Measurements from ENCODE around the gene SEPTIN5. TPM values are rescaled to one million over a fixed set of nuclear protein-coding genes. Genes with fewer than 3 reads are reported as not detected.

Gene SEPTIN5
- total and polyA plus RNA-seq, 9 of the 15 experiments (the other 6 are each of a cell fraction or from before 2014, with no cell fraction given), result 0.03 to 195 (median 119) TPM

DNA sequence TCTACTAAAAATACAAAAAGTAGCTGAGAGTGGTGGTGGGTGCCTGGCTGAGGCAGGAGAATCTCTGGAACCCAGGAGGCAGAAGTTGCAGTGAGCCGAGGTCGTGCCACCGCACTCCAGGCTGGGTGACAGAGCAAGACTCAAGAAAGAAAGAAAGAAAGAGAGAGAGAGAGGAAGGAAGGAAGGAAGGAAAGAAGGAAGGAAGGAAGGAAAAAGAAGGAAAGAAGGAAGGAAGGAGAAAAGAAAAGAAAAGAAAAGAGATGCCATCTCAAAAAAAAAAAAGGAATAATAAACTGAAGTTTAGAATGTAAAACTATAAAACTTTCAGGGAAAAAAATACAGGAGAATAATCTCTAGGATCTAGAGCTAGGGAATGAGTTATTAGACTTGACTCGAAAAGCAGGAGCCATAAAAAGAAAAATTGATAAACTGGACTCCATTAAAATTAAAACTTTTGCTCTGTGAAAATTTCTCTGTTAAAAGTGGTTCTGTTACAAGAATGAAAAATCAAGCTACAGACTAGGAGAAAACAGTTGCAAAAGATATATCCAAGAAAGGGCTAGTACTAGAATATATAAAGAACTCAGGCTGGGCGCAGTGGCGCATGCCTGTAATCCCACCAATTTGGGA is 13.4 kb upstream of the SEPTIN5 start (continued):
- TF ChIP-seq, protein P1, sequence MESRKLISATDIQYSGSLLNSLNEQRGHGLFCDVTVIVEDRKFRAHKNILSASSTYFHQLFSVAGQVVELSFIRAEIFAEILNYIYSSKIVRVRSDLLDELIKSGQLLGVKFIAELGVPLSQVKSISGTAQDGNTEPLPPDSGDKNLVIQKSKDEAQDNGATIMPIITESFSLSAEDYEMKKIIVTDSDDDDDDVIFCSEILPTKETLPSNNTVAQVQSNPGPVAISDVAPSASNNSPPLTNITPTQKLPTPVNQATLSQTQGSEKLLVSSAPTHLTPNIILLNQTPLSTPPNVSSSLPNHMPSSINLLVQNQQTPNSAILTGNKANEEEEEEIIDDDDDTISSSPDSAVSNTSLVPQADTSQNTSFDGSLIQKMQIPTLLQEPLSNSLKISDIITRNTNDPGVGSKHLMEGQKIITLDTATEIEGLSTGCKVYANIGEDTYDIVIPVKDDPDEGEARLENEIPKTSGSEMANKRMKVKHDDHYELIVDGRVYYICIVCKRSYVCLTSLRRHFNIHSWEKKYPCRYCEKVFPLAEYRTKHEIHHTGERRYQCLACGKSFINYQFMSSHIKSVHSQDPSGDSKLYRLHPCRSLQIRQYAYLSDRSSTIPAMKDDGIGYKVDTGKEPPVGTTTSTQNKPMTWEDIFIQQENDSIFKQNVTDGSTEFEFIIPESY (CRISPR knock-in tag; IDR thresholded peaks at IDR 0.05), result no peak
- TF ChIP-seq, protein P2, sequence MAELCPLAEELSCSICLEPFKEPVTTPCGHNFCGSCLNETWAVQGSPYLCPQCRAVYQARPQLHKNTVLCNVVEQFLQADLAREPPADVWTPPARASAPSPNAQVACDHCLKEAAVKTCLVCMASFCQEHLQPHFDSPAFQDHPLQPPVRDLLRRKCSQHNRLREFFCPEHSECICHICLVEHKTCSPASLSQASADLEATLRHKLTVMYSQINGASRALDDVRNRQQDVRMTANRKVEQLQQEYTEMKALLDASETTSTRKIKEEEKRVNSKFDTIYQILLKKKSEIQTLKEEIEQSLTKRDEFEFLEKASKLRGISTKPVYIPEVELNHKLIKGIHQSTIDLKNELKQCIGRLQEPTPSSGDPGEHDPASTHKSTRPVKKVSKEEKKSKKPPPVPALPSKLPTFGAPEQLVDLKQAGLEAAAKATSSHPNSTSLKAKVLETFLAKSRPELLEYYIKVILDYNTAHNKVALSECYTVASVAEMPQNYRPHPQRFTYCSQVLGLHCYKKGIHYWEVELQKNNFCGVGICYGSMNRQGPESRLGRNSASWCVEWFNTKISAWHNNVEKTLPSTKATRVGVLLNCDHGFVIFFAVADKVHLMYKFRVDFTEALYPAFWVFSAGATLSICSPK (IDR thresholded peaks at IDR 0.05; ENCODE audit: borderline replicate concordance), result 0 out of 2 replicates have a peak, but pooled peaks have one; percentile 63
- TF ChIP-seq SETDB1 (IDR thresholded peaks at IDR 0.05; ENCODE audit: low read length), result no peak
- no peak for TF ChIP-seq CHD2 (IDR thresholded peaks at IDR 0.05; ENCODE audit: low read depth, low read length)
- TF ChIP-seq, protein P3, sequence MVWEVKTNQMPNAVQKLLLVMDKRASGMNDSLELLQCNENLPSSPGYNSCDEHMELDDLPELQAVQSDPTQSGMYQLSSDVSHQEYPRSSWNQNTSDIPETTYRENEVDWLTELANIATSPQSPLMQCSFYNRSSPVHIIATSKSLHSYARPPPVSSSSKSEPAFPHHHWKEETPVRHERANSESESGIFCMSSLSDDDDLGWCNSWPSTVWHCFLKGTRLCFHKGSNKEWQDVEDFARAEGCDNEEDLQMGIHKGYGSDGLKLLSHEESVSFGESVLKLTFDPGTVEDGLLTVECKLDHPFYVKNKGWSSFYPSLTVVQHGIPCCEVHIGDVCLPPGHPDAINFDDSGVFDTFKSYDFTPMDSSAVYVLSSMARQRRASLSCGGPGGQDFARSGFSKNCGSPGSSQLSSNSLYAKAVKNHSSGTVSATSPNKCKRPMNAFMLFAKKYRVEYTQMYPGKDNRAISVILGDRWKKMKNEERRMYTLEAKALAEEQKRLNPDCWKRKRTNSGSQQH (CRISPR knock-in tag; IDR thresholded peaks at IDR 0.05), result no peak
- TF ChIP-seq TEAD2 (tag; IDR thresholded peaks at IDR 0.05), result no peak
- TF ChIP-seq NELFE (IDR thresholded peaks at IDR 0.05; ENCODE audit: insufficient read depth, insufficient read length), result no peak
- TF ChIP-seq RNF2 (IDR thresholded peaks at IDR 0.05), result no peak
- TF ChIP-seq ARNT (IDR thresholded peaks at IDR 0.05), result 0 out of 4 replicates have a peak, but pooled peaks of 1 of the 2 experiments have one; percentile 31
- TF ChIP-seq SNIP1 (IDR thresholded peaks at IDR 0.05; ENCODE audit: low read depth), result no peak
- no peak for TF ChIP-seq PHTF2 (CRISPR knock-in tag; IDR thresholded peaks at IDR 0.05)
- TF ChIP-seq ERF (CRISPR knock-in tag; IDR thresholded peaks at IDR 0.05), result no peak
- no peak for TF ChIP-seq ZSCAN32 (CRISPR knock-in tag; IDR thresholded peaks at IDR 0.05)
- no peak for TF ChIP-seq CXXC5 (CRISPR knock-in tag; IDR thresholded peaks at IDR 0.05)
- TF ChIP-seq KLF13 (tag; IDR thresholded peaks at IDR 0.05; ENCODE audit: borderline replicate concordance, low read depth), result no peak
- TF ChIP-seq RBM34 (IDR thresholded peaks at IDR 0.05; ENCODE audit: borderline replicate concordance, insufficient read depth, low read length), result no peak
- peak in 1 of 2 experiments; percentile 42; a peak in 1 of 4 replicates for TF ChIP-seq HDAC1 (IDR thresholded peaks at IDR 0.05)
- TF ChIP-seq, protein P4, sequence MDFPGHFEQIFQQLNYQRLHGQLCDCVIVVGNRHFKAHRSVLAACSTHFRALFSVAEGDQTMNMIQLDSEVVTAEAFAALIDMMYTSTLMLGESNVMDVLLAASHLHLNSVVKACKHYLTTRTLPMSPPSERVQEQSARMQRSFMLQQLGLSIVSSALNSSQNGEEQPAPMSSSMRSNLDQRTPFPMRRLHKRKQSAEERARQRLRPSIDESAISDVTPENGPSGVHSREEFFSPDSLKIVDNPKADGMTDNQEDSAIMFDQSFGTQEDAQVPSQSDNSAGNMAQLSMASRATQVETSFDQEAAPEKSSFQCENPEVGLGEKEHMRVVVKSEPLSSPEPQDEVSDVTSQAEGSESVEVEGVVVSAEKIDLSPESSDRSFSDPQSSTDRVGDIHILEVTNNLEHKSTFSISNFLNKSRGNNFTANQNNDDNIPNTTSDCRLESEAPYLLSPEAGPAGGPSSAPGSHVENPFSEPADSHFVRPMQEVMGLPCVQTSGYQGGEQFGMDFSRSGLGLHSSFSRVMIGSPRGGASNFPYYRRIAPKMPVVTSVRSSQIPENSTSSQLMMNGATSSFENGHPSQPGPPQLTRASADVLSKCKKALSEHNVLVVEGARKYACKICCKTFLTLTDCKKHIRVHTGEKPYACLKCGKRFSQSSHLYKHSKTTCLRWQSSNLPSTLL (IDR thresholded peaks at IDR 0.05), result 0 out of 2 replicates have a peak, but pooled peaks have one; percentile 48
- no peak for TF ChIP-seq ZNF24 (IDR thresholded peaks at IDR 0.05)
- TF ChIP-seq, protein P5, sequence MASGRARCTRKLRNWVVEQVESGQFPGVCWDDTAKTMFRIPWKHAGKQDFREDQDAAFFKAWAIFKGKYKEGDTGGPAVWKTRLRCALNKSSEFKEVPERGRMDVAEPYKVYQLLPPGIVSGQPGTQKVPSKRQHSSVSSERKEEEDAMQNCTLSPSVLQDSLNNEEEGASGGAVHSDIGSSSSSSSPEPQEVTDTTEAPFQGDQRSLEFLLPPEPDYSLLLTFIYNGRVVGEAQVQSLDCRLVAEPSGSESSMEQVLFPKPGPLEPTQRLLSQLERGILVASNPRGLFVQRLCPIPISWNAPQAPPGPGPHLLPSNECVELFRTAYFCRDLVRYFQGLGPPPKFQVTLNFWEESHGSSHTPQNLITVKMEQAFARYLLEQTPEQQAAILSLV (tag; IDR thresholded peaks at IDR 0.05), result no peak
- no peak for TF ChIP-seq HMG20A (CRISPR knock-in tag; conservative IDR thresholded peaks at IDR 0.05)
- no peak for TF ChIP-seq ZNF165 (CRISPR knock-in tag; IDR thresholded peaks at IDR 0.05; ENCODE audit: borderline replicate concordance)
